ENCODE results near the gene COL16A1. TPM values are rescaled to one million over a fixed set of nuclear protein-coding genes. Genes with fewer than 3 reads are reported as not detected.

The COL16A1 gene
- total and polyA plus RNA-seq, 2 of the 4 experiments (the other 2 are of a cell fraction), result 34.2 to 62.8 TPM

DNA sequence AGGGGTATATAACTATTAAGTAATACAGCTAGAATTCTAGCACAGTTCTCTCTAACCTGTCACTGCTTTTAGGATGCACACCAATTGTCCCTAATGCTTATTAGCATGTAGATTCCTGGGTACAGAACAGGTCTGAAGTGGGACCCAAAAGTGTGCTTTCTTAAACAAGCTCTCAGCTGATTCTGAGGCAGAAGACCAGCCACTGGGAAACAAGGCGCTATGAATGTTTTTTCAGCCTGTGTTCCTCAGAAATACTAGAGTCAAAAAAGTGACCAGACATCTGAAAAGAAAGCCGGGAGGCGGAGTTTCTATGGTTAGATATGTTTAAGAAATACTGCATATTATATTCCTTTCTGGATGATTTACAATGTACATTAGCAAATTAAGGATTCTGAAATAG, 60.9 kb downstream of the COL16A1 start:
- Histone ChIP-seq H4K91ac (ENCODE audit: insufficient read depth, low read depth, low read length) (no peak overlapping the region), H3K27ac (ENCODE audit: insufficient read depth, low read length) (no peak overlapping the region), H3K14ac (replicated peaks; ENCODE audit: low read depth, low read length) (no peak overlapping the region), H3K79me1 (ENCODE audit: low read depth in 1 of 2, low read length in 2 of 2) (peaks cover 32 to 64% of the 10 kb centered on the region in 2 experiments), H3K4me3 (ENCODE audit: insufficient read depth, low read depth, low read length) (no peak overlapping the region), H3K36me3 (ENCODE audit: control insufficient read depth, insufficient read depth, low read length) (no peaks in the 10 kb centered on the region), H3K9me3 (ENCODE audit: control insufficient read depth, insufficient read depth, low read length) (no peaks in the 10 kb centered on the region), H4K20me1 (ENCODE audit: insufficient read depth, low read length) (peaks cover 23% of the 10 kb centered on the region), H3K4me1 (ENCODE audit: control insufficient read depth, insufficient read depth, low read length) (peaks cover 14% of the 10 kb centered on the region), H2AFZ (replicated peaks; ENCODE audit: low read length, poor library complexity) (no peak overlapping the region), H3K4me2 (ENCODE audit: low read depth, low read length) (no peak overlapping the region), H3K56ac (ENCODE audit: extremely low read depth, insufficient read depth, low read length) (no peak overlapping the region), H4K8ac (ENCODE audit: low read depth in 2 of 2, low read length in 2 of 2) (no peak overlapping the region), H2BK15ac (ENCODE audit: low read depth, low read length) (no peak overlapping the region), H4K5ac (ENCODE audit: low read depth, low read length) (no peak overlapping the region), H2BK5ac (ENCODE audit: low read depth, low read length, poor library complexity, severe bottlenecking) (no peak overlapping the region), H2AK9ac (replicated peaks; ENCODE audit: low read depth, low read length, poor library complexity) (no peak overlapping the region), H3K4ac (ENCODE audit: low read depth, low read length) (no peak overlapping the region), H3K9ac (ENCODE audit: low read depth, low read length) (no peak overlapping the region), H2AK5ac (ENCODE audit: low read depth, low read length) (no peak overlapping the region), H2BK20ac (ENCODE audit: low read depth, low read length) (no peak overlapping the region), H2BK120ac (ENCODE audit: low read depth, low read length) (no peak overlapping the region), H3K18ac (ENCODE audit: low read depth, low read length) (no peak overlapping the region), H3K27me3 (ENCODE audit: control insufficient read depth, insufficient read depth, low read length) (no peaks in the 10 kb centered on the region), H3K9me1 (ENCODE audit: insufficient read depth, low read length) (peaks cover 16% of the 10 kb centered on the region), H3K23ac (ENCODE audit: low read depth, low read length) (no peak overlapping the region)
- ChIA-PET CTCF (interaction anchor here (1.6 kb wide), 1 partner anchor 13 kb away, joined by 3 read pairs; no protein-coding TSS in a partner anchor), POLR2A (ENCODE audit: unreplicated experiment) (no interaction called here)
- ATAC-seq (ENCODE audit: low read depth), result no peak
- dilution Hi-C loops (cut with HindIII; ENCODE audit: low sequenced_read_pairs, unreplicated experiment) (no loop called here), intact Hi-C loops (cut with micrococcal nuclease) (no loop called here), in situ Hi-C loops (cut with MboI; ENCODE audit: low sequenced_read_pairs) (no loop called here)
- TF ChIP-seq, protein P1, sequence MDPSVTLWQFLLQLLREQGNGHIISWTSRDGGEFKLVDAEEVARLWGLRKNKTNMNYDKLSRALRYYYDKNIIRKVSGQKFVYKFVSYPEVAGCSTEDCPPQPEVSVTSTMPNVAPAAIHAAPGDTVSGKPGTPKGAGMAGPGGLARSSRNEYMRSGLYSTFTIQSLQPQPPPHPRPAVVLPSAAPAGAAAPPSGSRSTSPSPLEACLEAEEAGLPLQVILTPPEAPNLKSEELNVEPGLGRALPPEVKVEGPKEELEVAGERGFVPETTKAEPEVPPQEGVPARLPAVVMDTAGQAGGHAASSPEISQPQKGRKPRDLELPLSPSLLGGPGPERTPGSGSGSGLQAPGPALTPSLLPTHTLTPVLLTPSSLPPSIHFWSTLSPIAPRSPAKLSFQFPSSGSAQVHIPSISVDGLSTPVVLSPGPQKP (IDR thresholded peaks at IDR 0.05; ENCODE audit: borderline replicate concordance, low read depth, low read length), result no peak
- TF ChIP-seq MAZ (IDR thresholded peaks at IDR 0.05; ENCODE audit: borderline replicate concordance, low read depth, low read length), result no peak
- no peak for TF ChIP-seq RAD21 (IDR thresholded peaks at IDR 0.05; ENCODE audit: low read length)
- TF ChIP-seq SMC3 (IDR thresholded peaks at IDR 0.05; ENCODE audit: low read depth, low read length), result no peak
- no peak for TF ChIP-seq BHLHE40 (IDR thresholded peaks at IDR 0.05; ENCODE audit: low read depth, low read length)
- TF ChIP-seq, protein P2, sequence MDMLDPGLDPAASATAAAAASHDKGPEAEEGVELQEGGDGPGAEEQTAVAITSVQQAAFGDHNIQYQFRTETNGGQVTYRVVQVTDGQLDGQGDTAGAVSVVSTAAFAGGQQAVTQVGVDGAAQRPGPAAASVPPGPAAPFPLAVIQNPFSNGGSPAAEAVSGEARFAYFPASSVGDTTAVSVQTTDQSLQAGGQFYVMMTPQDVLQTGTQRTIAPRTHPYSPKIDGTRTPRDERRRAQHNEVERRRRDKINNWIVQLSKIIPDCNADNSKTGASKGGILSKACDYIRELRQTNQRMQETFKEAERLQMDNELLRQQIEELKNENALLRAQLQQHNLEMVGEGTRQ (IDR thresholded peaks at IDR 0.05; ENCODE audit: low read depth, low read length), result no peak
- no peak for TF ChIP-seq FOS (IDR thresholded peaks at IDR 0.05; ENCODE audit: low read depth, low read length)
- no peak for TF ChIP-seq NFE2L2 (IDR thresholded peaks at IDR 0.05; ENCODE audit: low read depth, low read length)
- TF ChIP-seq MAFK (IDR thresholded peaks at IDR 0.05; ENCODE audit: low read depth, low read length), result no peak
- TF ChIP-seq CEBPB (IDR thresholded peaks at IDR 0.05; ENCODE audit: low read depth, low read length), result no peak
- no peak for TF ChIP-seq MXI1 (IDR thresholded peaks at IDR 0.05; ENCODE audit: borderline replicate concordance, low read depth, low read length)
- no peak for TF ChIP-seq POLR2A (IDR thresholded peaks at IDR 0.05; ENCODE audit: low read depth, low read length)
- TF ChIP-seq, protein P3, sequence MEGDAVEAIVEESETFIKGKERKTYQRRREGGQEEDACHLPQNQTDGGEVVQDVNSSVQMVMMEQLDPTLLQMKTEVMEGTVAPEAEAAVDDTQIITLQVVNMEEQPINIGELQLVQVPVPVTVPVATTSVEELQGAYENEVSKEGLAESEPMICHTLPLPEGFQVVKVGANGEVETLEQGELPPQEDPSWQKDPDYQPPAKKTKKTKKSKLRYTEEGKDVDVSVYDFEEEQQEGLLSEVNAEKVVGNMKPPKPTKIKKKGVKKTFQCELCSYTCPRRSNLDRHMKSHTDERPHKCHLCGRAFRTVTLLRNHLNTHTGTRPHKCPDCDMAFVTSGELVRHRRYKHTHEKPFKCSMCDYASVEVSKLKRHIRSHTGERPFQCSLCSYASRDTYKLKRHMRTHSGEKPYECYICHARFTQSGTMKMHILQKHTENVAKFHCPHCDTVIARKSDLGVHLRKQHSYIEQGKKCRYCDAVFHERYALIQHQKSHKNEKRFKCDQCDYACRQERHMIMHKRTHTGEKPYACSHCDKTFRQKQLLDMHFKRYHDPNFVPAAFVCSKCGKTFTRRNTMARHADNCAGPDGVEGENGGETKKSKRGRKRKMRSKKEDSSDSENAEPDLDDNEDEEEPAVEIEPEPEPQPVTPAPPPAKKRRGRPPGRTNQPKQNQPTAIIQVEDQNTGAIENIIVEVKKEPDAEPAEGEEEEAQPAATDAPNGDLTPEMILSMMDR (conservative IDR thresholded peaks at IDR 0.05; ENCODE audit: low read depth, low read length), result no peak
- no TSS peak for BruUV-seq (replicated peaks)
- no peak for DNase-seq
- no CpG with 5 or more reads among the region's 3 CpGs for WGBS, 2 experiments (ENCODE audit: extremely low coverage in 2 of 2, insufficient read length in 1 of 2)

Data from IMR-90 (cell line).